ENCODE measurements around the gene TMEM175. TPM values are rescaled to one million over a fixed set of nuclear protein-coding genes. Genes with fewer than 3 reads are reported as not detected.

TMEM175 gene
- total and polyA plus RNA-seq, 9 of the 15 experiments (the other 6 are each of a cell fraction or from before 2014, with no cell fraction given), result 0.13 to 30.9 (median 9.4) TPM

DNA sequence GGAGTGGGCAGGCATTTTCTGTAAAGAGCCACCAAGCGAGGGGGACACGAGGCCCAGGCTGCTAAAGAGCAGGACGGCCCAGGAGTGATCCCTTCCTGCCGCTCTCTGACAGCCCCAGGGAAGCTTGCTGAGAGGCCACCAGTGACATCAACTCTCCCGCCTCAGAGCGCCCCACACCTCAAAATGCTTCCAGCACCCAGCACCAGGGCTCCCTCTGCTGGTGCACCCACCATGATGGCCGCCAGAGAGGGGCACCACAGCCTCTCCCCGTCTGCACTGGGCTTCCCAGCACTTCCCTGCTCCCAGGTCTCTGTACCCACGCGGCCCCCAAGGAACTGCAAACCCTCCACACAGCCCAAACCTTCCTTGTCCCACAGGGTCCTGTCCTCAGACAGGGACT, 40.5 kb upstream of the TMEM175 start:
- Histone ChIP-seq H3K4me1 (replicated peaks in 1 of 2; ENCODE audit: control insufficient read depth in 2 of 2, insufficient read depth in 2 of 2, low read length in 2 of 2) (peaks cover 0 to 25% of the 10 kb centered on the region in 2 experiments; a peak in 1 of 5 replicates), H4K20me1 (replicated peaks; ENCODE audit: control insufficient read depth, insufficient read depth, low read length) (no peaks in the 10 kb centered on the region; the same call in 1 of the 2 replicates), H3K79me2 (ENCODE audit: control insufficient read depth, insufficient read depth, low read length) (no peaks in the 10 kb centered on the region), H3K9ac (ENCODE audit: insufficient read depth in 1 of 2, low read depth in 2 of 2, low read length in 2 of 2) (no peak overlapping the region), H3K4me2 (ENCODE audit: insufficient read depth, low read length) (no peak overlapping the region), H2AFZ (ENCODE audit: low read depth, low read length) (no peak overlapping the region), H3K27ac (ENCODE audit: extremely low read depth, low read depth, low read length) (no peak overlapping the region), H3K9me1 (ENCODE audit: control insufficient read depth, insufficient read depth, low read length) (no peaks in the 10 kb centered on the region), H3K4me3 (no peak overlapping the region), H3K36me3 (ENCODE audit: control insufficient read depth, insufficient read depth, low read length) (peaks cover 81% of the 10 kb centered on the region; the same call in 2 of the 3 replicates), H3K9me3 (replicated peaks; ENCODE audit: control insufficient read depth, insufficient read depth, low read depth, low read length) (peaks cover 6% of the 10 kb centered on the region), H3K27me3 (ENCODE audit: control insufficient read depth in 2 of 2, insufficient read depth in 2 of 2, low read length in 2 of 2) (no peaks in the 10 kb centered on the region)
- BruUV-seq (replicated peaks), result no TSS peak
- in situ Hi-C loops (cut with MboI), result no loop called here
- WGBS (ENCODE audit: insufficient coverage, low coverage, missing lambda C conversion rate), result 90% methylated on average over 6 of the region's 10 CpGs
- FAIRE-seq (no peak), ATAC-seq (peak; percentile 77), DNase-seq (ENCODE audit: extremely low read depth in 1 of 4, low spot score in 3 of 4) (peak; percentile 29 to 38 (median 30))
- POLR2A ChIA-PET, result no interaction called here
- intact Hi-C loops (cut with micrococcal nuclease), result no loop called here
- CTCF ChIA-PET (ENCODE audit: low intra/inter-chr PET ratio), result interaction anchor here (0.9 kb wide), 1 partner anchor 96 kb away, joined by 7 read pairs; no protein-coding TSS in a partner anchor
- TF ChIP-seq RAD21 (CRISPR knock-in tag; conservative IDR thresholded peaks at IDR 0.05 in 1 of 2, IDR thresholded peaks at IDR 0.05 in 1 of 2), result peak in 1 of 2 experiments; percentile 15; a peak in 1 of 4 replicates
- TF ChIP-seq, protein P1, sequence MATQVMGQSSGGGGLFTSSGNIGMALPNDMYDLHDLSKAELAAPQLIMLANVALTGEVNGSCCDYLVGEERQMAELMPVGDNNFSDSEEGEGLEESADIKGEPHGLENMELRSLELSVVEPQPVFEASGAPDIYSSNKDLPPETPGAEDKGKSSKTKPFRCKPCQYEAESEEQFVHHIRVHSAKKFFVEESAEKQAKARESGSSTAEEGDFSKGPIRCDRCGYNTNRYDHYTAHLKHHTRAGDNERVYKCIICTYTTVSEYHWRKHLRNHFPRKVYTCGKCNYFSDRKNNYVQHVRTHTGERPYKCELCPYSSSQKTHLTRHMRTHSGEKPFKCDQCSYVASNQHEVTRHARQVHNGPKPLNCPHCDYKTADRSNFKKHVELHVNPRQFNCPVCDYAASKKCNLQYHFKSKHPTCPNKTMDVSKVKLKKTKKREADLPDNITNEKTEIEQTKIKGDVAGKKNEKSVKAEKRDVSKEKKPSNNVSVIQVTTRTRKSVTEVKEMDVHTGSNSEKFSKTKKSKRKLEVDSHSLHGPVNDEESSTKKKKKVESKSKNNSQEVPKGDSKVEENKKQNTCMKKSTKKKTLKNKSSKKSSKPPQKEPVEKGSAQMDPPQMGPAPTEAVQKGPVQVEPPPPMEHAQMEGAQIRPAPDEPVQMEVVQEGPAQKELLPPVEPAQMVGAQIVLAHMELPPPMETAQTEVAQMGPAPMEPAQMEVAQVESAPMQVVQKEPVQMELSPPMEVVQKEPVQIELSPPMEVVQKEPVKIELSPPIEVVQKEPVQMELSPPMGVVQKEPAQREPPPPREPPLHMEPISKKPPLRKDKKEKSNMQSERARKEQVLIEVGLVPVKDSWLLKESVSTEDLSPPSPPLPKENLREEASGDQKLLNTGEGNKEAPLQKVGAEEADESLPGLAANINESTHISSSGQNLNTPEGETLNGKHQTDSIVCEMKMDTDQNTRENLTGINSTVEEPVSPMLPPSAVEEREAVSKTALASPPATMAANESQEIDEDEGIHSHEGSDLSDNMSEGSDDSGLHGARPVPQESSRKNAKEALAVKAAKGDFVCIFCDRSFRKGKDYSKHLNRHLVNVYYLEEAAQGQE (IDR thresholded peaks at IDR 0.05; ENCODE audit: borderline replicate concordance), result 0 out of 2 replicates have a peak, but pooled peaks have one; percentile 4
- TF ChIP-seq, protein P1 (CRISPR knock-in tag; IDR thresholded peaks at IDR 0.05; ENCODE audit: low read depth), result no peak
- TF ChIP-seq, protein P2, sequence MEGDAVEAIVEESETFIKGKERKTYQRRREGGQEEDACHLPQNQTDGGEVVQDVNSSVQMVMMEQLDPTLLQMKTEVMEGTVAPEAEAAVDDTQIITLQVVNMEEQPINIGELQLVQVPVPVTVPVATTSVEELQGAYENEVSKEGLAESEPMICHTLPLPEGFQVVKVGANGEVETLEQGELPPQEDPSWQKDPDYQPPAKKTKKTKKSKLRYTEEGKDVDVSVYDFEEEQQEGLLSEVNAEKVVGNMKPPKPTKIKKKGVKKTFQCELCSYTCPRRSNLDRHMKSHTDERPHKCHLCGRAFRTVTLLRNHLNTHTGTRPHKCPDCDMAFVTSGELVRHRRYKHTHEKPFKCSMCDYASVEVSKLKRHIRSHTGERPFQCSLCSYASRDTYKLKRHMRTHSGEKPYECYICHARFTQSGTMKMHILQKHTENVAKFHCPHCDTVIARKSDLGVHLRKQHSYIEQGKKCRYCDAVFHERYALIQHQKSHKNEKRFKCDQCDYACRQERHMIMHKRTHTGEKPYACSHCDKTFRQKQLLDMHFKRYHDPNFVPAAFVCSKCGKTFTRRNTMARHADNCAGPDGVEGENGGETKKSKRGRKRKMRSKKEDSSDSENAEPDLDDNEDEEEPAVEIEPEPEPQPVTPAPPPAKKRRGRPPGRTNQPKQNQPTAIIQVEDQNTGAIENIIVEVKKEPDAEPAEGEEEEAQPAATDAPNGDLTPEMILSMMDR (IDR thresholded peaks at IDR 0.05 in 2 of 3, conservative IDR thresholded peaks at IDR 0.05 in 1 of 3; ENCODE audit: insufficient read depth in 2 of 3, low read depth in 1 of 3, low read length in 3 of 3), result peak; percentile 35 to 51 (median 45)
- TF ChIP-seq, protein P3, sequence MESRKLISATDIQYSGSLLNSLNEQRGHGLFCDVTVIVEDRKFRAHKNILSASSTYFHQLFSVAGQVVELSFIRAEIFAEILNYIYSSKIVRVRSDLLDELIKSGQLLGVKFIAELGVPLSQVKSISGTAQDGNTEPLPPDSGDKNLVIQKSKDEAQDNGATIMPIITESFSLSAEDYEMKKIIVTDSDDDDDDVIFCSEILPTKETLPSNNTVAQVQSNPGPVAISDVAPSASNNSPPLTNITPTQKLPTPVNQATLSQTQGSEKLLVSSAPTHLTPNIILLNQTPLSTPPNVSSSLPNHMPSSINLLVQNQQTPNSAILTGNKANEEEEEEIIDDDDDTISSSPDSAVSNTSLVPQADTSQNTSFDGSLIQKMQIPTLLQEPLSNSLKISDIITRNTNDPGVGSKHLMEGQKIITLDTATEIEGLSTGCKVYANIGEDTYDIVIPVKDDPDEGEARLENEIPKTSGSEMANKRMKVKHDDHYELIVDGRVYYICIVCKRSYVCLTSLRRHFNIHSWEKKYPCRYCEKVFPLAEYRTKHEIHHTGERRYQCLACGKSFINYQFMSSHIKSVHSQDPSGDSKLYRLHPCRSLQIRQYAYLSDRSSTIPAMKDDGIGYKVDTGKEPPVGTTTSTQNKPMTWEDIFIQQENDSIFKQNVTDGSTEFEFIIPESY (CRISPR knock-in tag; IDR thresholded peaks at IDR 0.05), result peak; percentile 99
- TF ChIP-seq, protein P4, sequence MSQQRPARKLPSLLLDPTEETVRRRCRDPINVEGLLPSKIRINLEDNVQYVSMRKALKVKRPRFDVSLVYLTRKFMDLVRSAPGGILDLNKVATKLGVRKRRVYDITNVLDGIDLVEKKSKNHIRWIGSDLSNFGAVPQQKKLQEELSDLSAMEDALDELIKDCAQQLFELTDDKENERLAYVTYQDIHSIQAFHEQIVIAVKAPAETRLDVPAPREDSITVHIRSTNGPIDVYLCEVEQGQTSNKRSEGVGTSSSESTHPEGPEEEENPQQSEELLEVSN (IDR thresholded peaks at IDR 0.05; ENCODE audit: borderline replicate concordance in 1 of 2, extremely low read depth in 1 of 2, insufficient read depth in 1 of 2, insufficient read length in 1 of 2, low read depth in 1 of 2, low read length in 1 of 2, poor library complexity in 1 of 2, severe bottlenecking in 1 of 2), result peak in 1 of 2 experiments; percentile 18
- TF ChIP-seq SRSF3 (IDR thresholded peaks at IDR 0.05; ENCODE audit: insufficient read depth, low read length), result no peak

Data from K562 (cell line).